ENCODE results near the gene TMEM232. TPM values are rescaled to one million over a fixed set of nuclear protein-coding genes. Genes with fewer than 3 reads are reported as not detected.

TMEM232 gene
- total RNA-seq, 4 donors from 2014 or later, result 1.2 to 3.8 (median 2.0) TPM

DNA sequence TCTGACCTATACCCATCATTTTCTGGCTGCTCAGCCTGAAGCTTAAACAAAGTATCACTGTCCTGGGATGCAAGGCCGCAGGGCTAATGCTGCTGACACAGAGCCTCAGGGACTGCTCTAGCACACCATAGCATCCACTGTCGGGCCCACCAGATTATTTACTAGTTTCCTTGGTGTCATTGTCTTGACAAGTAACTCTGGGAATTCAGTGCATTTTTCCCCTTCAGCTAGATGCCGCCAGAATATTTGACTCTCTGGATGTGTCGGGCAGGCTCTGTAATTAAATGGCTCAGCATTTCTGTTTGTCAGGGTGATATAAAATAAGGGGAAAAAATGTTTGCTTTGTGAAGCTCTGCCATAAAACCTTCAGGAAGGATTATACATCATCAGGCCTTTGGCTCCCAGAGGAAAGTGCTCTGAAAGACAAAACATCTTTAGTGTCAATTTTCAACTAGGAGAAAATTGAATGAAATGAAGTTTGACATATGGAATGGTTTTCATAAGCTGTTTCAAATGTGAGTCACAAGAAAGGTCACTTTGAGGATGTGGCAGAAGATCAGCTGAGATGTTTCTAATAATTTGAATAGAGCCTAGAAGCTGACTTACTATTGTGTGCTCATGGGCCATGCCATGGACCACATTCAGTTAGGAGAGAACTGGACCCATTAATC, 350.1 kb downstream of the TMEM232 start:
- no peak overlapping the region for H3K27ac ChIP-seq (replicated peaks in 1 of 4)

DNA sequence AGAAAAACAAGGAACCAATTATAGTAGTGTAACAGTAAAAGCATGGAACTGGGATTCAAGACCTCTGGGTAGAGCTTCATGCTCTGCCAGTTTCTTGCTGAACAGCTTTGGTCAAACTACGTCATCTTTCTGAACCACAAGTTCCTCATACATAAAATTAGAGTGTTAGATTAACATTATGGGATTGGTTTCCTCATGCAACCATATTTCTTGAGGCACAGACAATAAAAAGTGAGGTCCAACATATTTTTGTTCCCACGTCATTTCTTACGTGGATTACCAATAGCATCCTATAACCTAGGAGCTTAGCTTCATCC, 354.8 kb downstream of the TMEM232 start:
- intact Hi-C loops (cut with DNase I), result no loop called here
- no peak for TF ChIP-seq POLR2AphosphoS5 (IDR thresholded peaks at IDR 0.05)
- TF ChIP-seq, protein P1, sequence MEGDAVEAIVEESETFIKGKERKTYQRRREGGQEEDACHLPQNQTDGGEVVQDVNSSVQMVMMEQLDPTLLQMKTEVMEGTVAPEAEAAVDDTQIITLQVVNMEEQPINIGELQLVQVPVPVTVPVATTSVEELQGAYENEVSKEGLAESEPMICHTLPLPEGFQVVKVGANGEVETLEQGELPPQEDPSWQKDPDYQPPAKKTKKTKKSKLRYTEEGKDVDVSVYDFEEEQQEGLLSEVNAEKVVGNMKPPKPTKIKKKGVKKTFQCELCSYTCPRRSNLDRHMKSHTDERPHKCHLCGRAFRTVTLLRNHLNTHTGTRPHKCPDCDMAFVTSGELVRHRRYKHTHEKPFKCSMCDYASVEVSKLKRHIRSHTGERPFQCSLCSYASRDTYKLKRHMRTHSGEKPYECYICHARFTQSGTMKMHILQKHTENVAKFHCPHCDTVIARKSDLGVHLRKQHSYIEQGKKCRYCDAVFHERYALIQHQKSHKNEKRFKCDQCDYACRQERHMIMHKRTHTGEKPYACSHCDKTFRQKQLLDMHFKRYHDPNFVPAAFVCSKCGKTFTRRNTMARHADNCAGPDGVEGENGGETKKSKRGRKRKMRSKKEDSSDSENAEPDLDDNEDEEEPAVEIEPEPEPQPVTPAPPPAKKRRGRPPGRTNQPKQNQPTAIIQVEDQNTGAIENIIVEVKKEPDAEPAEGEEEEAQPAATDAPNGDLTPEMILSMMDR (IDR thresholded peaks at IDR 0.05), result no peak
- no peak for TF ChIP-seq POLR2A (IDR thresholded peaks at IDR 0.05; ENCODE audit: low read depth)
- peaks cover 0 to 7% (median 1%) of the 10 kb centered on the region in 4 donors for H3K4me1 ChIP-seq
- DNase-seq (ENCODE audit: extremely low spot score), result no peak
- no peaks in the 10 kb centered on the region for H3K36me3 ChIP-seq
- no peak overlapping the region for H3K27ac ChIP-seq (replicated peaks in 1 of 4)
- no peaks in the 10 kb centered on the region for H3K27me3 ChIP-seq
- WGBS, result 93% methylated on average over 3 of the region's 3 CpGs
- H3K9me3 ChIP-seq, result no peaks in the 10 kb centered on the region
- H3K4me3 ChIP-seq, result no peak overlapping the region

More for the DNA sequence above, 350.1 kb downstream of the TMEM232 start:
- H3K36me3 ChIP-seq, result no peaks in the 10 kb centered on the region
- intact Hi-C loops (cut with DNase I), result no loop called here
- H3K4me1 ChIP-seq, result peaks cover 0 to 16% (median 2%) of the 10 kb centered on the region in 4 donors
- H3K4me3 ChIP-seq, result no peak overlapping the region
- 46% methylated on average over 4 of the region's 4 CpGs for WGBS
- DNase-seq (ENCODE audit: extremely low spot score), result no peak
- TF ChIP-seq, protein P1 (IDR thresholded peaks at IDR 0.05), result no peak
- TF ChIP-seq POLR2AphosphoS5 (IDR thresholded peaks at IDR 0.05) (no peak), POLR2A (IDR thresholded peaks at IDR 0.05; ENCODE audit: low read depth) (no peak), EP300 (IDR thresholded peaks at IDR 0.05) (no peak)
- no peaks in the 10 kb centered on the region for H3K9me3 ChIP-seq
- H3K27me3 ChIP-seq, result no peaks in the 10 kb centered on the region

DNA sequence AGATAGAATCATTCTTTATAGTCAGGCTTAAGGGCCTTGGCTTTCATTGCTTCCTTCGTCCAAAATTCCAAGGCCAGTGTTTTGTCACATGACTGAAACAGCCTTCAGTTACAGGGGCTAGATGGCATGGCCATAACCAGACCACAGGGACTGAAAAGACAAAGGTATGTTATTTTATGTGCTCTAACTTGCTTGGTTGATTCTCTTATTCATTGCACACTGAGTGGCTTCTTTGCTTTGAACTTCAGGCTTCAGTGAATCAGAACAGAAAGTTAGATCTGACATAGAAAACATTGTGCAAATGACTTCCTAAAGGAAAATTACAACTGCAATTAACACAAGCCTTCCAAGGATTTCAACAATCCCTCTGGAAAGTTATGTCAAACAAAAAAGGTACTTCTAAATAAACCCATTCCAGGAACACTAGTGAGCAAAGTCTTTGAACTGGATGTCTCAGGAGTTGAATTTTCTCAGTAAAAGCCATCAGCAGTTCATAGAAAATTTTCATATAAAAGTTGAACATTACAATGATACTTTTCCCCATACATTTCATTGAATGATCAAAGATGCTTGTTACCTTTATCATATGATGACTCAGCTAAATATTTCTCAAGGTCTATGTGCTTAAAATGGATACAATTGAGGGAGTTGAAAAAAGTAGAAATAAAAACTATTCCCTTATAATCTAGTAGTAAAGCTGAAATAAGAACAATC, 355.3 kb downstream of the TMEM232 start:
- H3K9me3 ChIP-seq, result no peaks in the 10 kb centered on the region
- TF ChIP-seq POLR2AphosphoS5 (IDR thresholded peaks at IDR 0.05) (no peak), POLR2A (IDR thresholded peaks at IDR 0.05; ENCODE audit: low read depth) (no peak), EP300 (IDR thresholded peaks at IDR 0.05) (no peak)
- TF ChIP-seq, protein P1 (IDR thresholded peaks at IDR 0.05), result no peak
- no peak overlapping the region for H3K27ac ChIP-seq (replicated peaks in 1 of 4)
- no peaks in the 10 kb centered on the region for H3K27me3 ChIP-seq
- intact Hi-C loops (cut with DNase I), result no loop called here
- H3K4me3 ChIP-seq, result no peak overlapping the region
- WGBS, result 91% methylated on average over 1 of the region's 1 CpG
- no peaks in the 10 kb centered on the region for H3K36me3 ChIP-seq
- peaks cover 0 to 2% (median 0%) of the 10 kb centered on the region in 4 donors for H3K4me1 ChIP-seq
- DNase-seq (ENCODE audit: extremely low spot score), result no peak

Small RNA genes within 50 kb of the gene (small RNA-seq; reads per million reads assigned to genes)
- 0 reads per million in 3 donors for gene MIR548F3
- gene RF00432, result 0 reads per million in 3 donors

Other genes starting within 250 kb of the TMEM232 start
- 10 to 100 TPM; 49.3 to 63.3 (median 56.2) TPM for gene SLC25A46, start 12.3 kb upstream of the TMEM232 start, total RNA-seq